Measurements from ENCODE around the gene GMCL2. TPM values are rescaled to one million over a fixed set of nuclear protein-coding genes. Genes with fewer than 3 reads are reported as not detected.

The GMCL2 gene
- total and polyA plus RNA-seq, 7 donors: 0.01 TPM; not detected in 6

DNA sequence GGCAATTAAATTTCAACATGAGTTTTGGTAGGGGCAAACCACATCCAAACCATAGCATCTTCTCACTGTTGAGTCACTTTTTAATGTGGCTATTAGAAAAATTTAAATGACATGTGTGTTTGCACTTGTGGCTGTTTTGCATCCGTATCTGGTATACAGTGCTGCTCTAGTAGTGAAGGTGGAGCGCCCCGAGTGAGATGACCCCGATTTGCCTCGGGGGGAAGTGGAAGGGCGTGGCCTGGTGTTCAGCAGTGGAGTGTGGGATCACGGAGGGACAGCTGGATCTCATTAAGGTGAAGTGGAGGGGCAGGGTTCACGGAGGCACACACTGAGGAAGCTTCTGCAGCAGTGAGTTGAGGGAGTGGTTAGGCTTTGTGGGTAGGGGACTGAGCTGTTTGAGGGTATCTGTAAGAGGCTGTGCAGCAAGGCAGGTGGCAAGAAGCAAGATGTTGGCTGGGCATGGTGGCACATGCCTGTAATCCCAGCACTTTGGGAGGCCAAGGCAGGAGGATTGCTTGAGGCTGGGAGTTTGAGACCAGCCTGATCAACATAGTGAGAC is 6.2 kb upstream of the GMCL2 start:
- H3K4me1 ChIP-seq: no peaks in the 10 kb centered on the region
- H3K27ac ChIP-seq: no peak overlapping the region
- no peak overlapping the region for H3K4me3 ChIP-seq
- WGBS, 2 donors: 63 to 79% methylated on average over 8 of the region's 8 CpGs
- H3K27me3 ChIP-seq: no peaks in the 10 kb centered on the region
- no peaks in the 10 kb centered on the region for H3K36me3 ChIP-seq
- DNase-seq: no peak
- H3K9me3 ChIP-seq: no peaks in the 10 kb centered on the region
- intact Hi-C loops (cut with DNase I): no loop called here
- no peak for TF ChIP-seq POLR2AphosphoS5 (IDR thresholded peaks at IDR 0.05)
- TF ChIP-seq, protein P1, sequence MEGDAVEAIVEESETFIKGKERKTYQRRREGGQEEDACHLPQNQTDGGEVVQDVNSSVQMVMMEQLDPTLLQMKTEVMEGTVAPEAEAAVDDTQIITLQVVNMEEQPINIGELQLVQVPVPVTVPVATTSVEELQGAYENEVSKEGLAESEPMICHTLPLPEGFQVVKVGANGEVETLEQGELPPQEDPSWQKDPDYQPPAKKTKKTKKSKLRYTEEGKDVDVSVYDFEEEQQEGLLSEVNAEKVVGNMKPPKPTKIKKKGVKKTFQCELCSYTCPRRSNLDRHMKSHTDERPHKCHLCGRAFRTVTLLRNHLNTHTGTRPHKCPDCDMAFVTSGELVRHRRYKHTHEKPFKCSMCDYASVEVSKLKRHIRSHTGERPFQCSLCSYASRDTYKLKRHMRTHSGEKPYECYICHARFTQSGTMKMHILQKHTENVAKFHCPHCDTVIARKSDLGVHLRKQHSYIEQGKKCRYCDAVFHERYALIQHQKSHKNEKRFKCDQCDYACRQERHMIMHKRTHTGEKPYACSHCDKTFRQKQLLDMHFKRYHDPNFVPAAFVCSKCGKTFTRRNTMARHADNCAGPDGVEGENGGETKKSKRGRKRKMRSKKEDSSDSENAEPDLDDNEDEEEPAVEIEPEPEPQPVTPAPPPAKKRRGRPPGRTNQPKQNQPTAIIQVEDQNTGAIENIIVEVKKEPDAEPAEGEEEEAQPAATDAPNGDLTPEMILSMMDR (IDR thresholded peaks at IDR 0.05): no peak
- TF ChIP-seq POLR2A (IDR thresholded peaks at IDR 0.05): no peak
- TF ChIP-seq EP300 (IDR thresholded peaks at IDR 0.05): no peak

- intact Hi-C loops (cut with DNase I): no loop called here
- H3K27me3 ChIP-seq: no peaks in the 10 kb centered on the region
- no peak overlapping the region for H3K27ac ChIP-seq
- H3K36me3 ChIP-seq: no peaks in the 10 kb centered on the region
- H3K4me3 ChIP-seq: no peak overlapping the region
- H3K9me3 ChIP-seq: no peaks in the 10 kb centered on the region
- no peak for TF ChIP-seq POLR2A (IDR thresholded peaks at IDR 0.05)
- TF ChIP-seq POLR2AphosphoS5 (IDR thresholded peaks at IDR 0.05): no peak
- TF ChIP-seq, protein P1 (IDR thresholded peaks at IDR 0.05): no peak
- TF ChIP-seq EP300 (IDR thresholded peaks at IDR 0.05): no peak
- H3K4me1 ChIP-seq: no peaks in the 10 kb centered on the region
- no peak for DNase-seq
- 95 to 96% methylated on average over 7 of the region's 7 CpGs for WGBS, 2 donors
Measured at GRCh38 chr5:178192787-178193186, 5.6 kb upstream of the GMCL2 start.

- H3K36me3 ChIP-seq: no peaks in the 10 kb centered on the region
- no peaks in the 10 kb centered on the region for H3K4me1 ChIP-seq
- intact Hi-C loops (cut with DNase I): no loop called here
- H3K27me3 ChIP-seq: no peaks in the 10 kb centered on the region
- no peak overlapping the region for H3K4me3 ChIP-seq
- H3K9me3 ChIP-seq: no peaks in the 10 kb centered on the region
- WGBS, 2 donors: 77 to 82% methylated on average over 2 of the region's 2 CpGs
- no peak for TF ChIP-seq EP300 (IDR thresholded peaks at IDR 0.05)
- TF ChIP-seq POLR2A (IDR thresholded peaks at IDR 0.05): no peak
- TF ChIP-seq, protein P1 (IDR thresholded peaks at IDR 0.05): no peak
- no peak for TF ChIP-seq POLR2AphosphoS5 (IDR thresholded peaks at IDR 0.05)
- H3K27ac ChIP-seq: no peak overlapping the region
- DNase-seq: no peak
Measured at GRCh38 chr5:178192244-178192643, 5.1 kb upstream of the GMCL2 start.

DNA sequence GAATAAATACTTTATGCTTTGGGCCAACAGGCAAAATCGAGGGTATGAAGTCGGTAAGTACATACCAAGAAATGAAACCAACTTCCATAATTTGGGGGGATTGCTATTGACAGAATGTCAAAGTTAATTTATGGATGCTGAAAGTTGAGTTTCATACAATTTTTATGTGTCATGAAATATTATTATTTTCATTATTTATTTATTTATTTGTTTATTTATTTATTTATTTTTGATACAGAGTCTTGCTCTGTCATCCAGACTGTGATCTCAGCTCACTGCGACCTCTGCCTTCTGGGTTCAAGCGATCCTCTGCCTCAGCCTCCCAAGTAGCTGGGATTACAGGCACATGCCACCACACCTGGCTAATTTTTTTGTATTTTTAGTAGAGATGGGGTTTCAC is 4.5 kb upstream of the GMCL2 start:
- H3K4me3 ChIP-seq: no peak overlapping the region
- no peak for DNase-seq
- no peaks in the 10 kb centered on the region for H3K27me3 ChIP-seq
- no peak overlapping the region for H3K27ac ChIP-seq
- WGBS, 2 donors: 71 to 85% methylated on average over 4 of the region's 4 CpGs
- no peaks in the 10 kb centered on the region for H3K9me3 ChIP-seq
- H3K36me3 ChIP-seq: no peaks in the 10 kb centered on the region
- no peaks in the 10 kb centered on the region for H3K4me1 ChIP-seq
- no peak for TF ChIP-seq POLR2A (IDR thresholded peaks at IDR 0.05)
- TF ChIP-seq POLR2AphosphoS5 (IDR thresholded peaks at IDR 0.05): no peak
- TF ChIP-seq, protein P1 (IDR thresholded peaks at IDR 0.05): no peak
- intact Hi-C loops (cut with DNase I): no loop called here

- no peak for DNase-seq
- Histone ChIP-seq H3K36me3 (no peaks in the 10 kb centered on the region), H3K4me1 (no peaks in the 10 kb centered on the region), H3K27ac (no peak overlapping the region), H3K4me3 (no peak overlapping the region), H3K27me3 (no peaks in the 10 kb centered on the region), H3K9me3 (no peaks in the 10 kb centered on the region)
- WGBS, 2 donors: 43 to 70% methylated on average over 2 of the region's 2 CpGs
- intact Hi-C loops (cut with DNase I): no loop called here
- TF ChIP-seq POLR2AphosphoS5 (IDR thresholded peaks at IDR 0.05) (no peak), POLR2A (IDR thresholded peaks at IDR 0.05) (no peak), EP300 (IDR thresholded peaks at IDR 0.05) (no peak)
- TF ChIP-seq, protein P1 (IDR thresholded peaks at IDR 0.05): no peak
Measured at GRCh38 chr5:178189433-178189832, 2.3 kb upstream of the GMCL2 start.

Data from sigmoid colon (tissue), 7 donors.